ENCODE data around the gene REEP5. TPM values are rescaled to one million over a fixed set of nuclear protein-coding genes. Genes with fewer than 3 reads are reported as not detected.

REEP5 gene
- total and polyA plus RNA-seq, 2 donors from 2014 or later, result 132 to 157 TPM

DNA sequence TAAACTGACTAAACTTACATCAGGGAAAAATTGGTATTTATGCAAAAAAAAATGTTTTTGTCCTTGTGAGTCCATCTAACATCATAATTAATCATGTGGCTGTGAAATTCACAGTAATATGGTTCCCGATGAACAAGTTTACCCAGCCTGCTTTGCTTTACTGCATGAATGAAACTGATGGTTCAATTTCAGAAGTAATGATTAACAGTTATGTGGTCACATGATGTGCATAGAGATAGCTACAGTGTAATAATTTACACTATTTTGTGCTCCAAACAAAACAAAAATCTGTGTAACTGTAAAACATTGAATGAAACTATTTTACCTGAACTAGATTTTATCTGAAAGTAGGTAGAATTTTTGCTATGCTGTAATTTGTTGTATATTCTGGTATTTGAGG lies 77.5 kb downstream of the REEP5 start:
- intact Hi-C loops (cut with DNase I), result no loop called here
- no peaks in the 10 kb centered on the region for H3K9me3 ChIP-seq (ENCODE audit: control insufficient read depth in 2 of 3, insufficient read depth in 1 of 3, low read length in 3 of 3)
- DNase-seq, result no peak
- no peak overlapping the region for H3K4me3 ChIP-seq (ENCODE audit: low read length in 3 of 3)
- H3K4me1 ChIP-seq (ENCODE audit: control insufficient read depth in 2 of 3, insufficient read depth in 2 of 3, low read depth in 1 of 3, low read length in 3 of 3), result no peaks in the 10 kb centered on the region
- no peak overlapping the region for H3K27ac ChIP-seq (ENCODE audit: low read depth in 2 of 2, low read length in 2 of 2)
- no peak for FAIRE-seq
- H3K27me3 ChIP-seq (ENCODE audit: control insufficient read depth, insufficient read depth, low read length), result no peaks in the 10 kb centered on the region
- H3K36me3 ChIP-seq (ENCODE audit: control insufficient read depth in 2 of 3, insufficient read depth in 3 of 3, low read length in 3 of 3), result peaks cover 0 to 4% (median 0%) of the 10 kb centered on the region in 3 donors
- TF ChIP-seq, protein P1, sequence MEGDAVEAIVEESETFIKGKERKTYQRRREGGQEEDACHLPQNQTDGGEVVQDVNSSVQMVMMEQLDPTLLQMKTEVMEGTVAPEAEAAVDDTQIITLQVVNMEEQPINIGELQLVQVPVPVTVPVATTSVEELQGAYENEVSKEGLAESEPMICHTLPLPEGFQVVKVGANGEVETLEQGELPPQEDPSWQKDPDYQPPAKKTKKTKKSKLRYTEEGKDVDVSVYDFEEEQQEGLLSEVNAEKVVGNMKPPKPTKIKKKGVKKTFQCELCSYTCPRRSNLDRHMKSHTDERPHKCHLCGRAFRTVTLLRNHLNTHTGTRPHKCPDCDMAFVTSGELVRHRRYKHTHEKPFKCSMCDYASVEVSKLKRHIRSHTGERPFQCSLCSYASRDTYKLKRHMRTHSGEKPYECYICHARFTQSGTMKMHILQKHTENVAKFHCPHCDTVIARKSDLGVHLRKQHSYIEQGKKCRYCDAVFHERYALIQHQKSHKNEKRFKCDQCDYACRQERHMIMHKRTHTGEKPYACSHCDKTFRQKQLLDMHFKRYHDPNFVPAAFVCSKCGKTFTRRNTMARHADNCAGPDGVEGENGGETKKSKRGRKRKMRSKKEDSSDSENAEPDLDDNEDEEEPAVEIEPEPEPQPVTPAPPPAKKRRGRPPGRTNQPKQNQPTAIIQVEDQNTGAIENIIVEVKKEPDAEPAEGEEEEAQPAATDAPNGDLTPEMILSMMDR (IDR thresholded peaks at IDR 0.05; ENCODE audit: borderline replicate concordance, extremely low read depth, insufficient read depth), result no peak
- H3K9ac ChIP-seq (ENCODE audit: low read length in 3 of 3), result no peak overlapping the region

DNA sequence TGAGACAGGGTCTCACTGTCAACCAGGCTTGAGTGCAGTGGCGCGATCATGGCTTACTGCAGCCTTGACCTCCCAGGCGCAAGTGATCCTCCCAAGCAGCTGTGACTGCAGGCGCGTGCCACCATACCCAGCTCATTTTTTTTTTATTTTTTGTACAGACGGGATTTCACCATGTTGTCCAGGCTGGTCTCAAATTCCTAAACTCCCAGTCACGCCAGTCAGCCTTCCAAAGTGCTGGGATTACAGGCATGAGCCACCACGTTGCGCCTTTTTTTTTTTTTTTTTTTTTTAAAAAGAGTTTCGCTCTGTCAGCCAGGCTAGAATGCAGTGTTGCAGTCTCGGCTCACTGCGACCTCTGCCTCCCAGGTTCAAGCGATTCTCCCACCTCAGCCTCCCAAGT lies 88.1 kb downstream of the REEP5 start:
- TF ChIP-seq, protein P1 (IDR thresholded peaks at IDR 0.05; ENCODE audit: borderline replicate concordance, extremely low read depth, insufficient read depth), result no peak
- intact Hi-C loops (cut with DNase I), result no loop called here
- DNase-seq, result no peak
- Histone ChIP-seq H3K27me3 (ENCODE audit: control insufficient read depth, insufficient read depth, low read length) (no peaks in the 10 kb centered on the region), H3K4me3 (ENCODE audit: low read length in 3 of 3) (no peak overlapping the region), H3K36me3 (ENCODE audit: control insufficient read depth in 2 of 3, insufficient read depth in 3 of 3, low read length in 3 of 3) (peaks cover 5 to 27% (median 16%) of the 10 kb centered on the region in 3 donors), H3K9me3 (ENCODE audit: control insufficient read depth in 2 of 3, insufficient read depth in 1 of 3, low read length in 3 of 3) (no peaks in the 10 kb centered on the region), H3K9ac (ENCODE audit: low read length in 3 of 3) (no peak overlapping the region), H3K27ac (ENCODE audit: low read depth in 2 of 2, low read length in 2 of 2) (no peak overlapping the region), H3K4me1 (ENCODE audit: control insufficient read depth in 2 of 3, insufficient read depth in 2 of 3, low read depth in 1 of 3, low read length in 3 of 3) (no peaks in the 10 kb centered on the region)
- FAIRE-seq, result no peak

DNA sequence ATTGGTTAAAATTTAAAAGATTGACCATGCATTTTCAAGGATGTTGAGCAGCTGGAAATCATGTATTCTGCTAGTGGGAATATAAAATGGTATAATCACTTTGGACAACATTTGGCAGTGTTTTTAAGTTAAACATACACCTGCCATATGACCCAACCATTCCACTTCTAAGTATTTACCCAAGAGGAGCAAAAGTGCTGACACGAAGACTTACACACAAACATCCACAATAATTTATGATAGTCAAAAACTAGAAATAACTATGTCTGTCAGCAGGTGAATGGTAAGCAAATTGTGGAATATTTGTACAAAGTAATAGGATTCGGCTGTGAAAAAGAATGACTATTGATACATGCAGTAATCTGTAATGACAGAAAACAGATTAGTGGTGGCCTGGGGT lies 91.6 kb downstream of the REEP5 start:
- DNase-seq (no peak), FAIRE-seq (no peak)
- Histone ChIP-seq H3K27me3 (ENCODE audit: control insufficient read depth, insufficient read depth, low read length) (no peaks in the 10 kb centered on the region), H3K27ac (ENCODE audit: low read depth in 2 of 2, low read length in 2 of 2) (no peak overlapping the region), H3K4me1 (ENCODE audit: control insufficient read depth in 2 of 3, insufficient read depth in 2 of 3, low read depth in 1 of 3, low read length in 3 of 3) (no peaks in the 10 kb centered on the region), H3K4me3 (ENCODE audit: low read length in 3 of 3) (no peak overlapping the region), H3K9me3 (ENCODE audit: control insufficient read depth in 2 of 3, insufficient read depth in 1 of 3, low read length in 3 of 3) (no peaks in the 10 kb centered on the region), H3K9ac (ENCODE audit: low read length in 3 of 3) (no peak overlapping the region), H3K36me3 (ENCODE audit: control insufficient read depth in 2 of 3, insufficient read depth in 3 of 3, low read length in 3 of 3) (peaks cover 0 to 23% (median 4%) of the 10 kb centered on the region in 3 donors)
- TF ChIP-seq, protein P1 (IDR thresholded peaks at IDR 0.05; ENCODE audit: borderline replicate concordance, extremely low read depth, insufficient read depth), result no peak
- intact Hi-C loops (cut with DNase I), result no loop called here

Other genes starting within 250 kb of the REEP5 start
- 44.9 TPM for gene APC, start 184.3 kb downstream of the REEP5 start, total RNA-seq
- gene APC, start 184.3 kb downstream of the REEP5 start, polyA plus RNA-seq (ENCODE audit: insufficient read depth, low read depth, low replicate concordance), result 2.7 TPM
- 33.0 TPM for gene SRP19, start 60.9 kb downstream of the REEP5 start, total RNA-seq
- gene SRP19, start 60.9 kb downstream of the REEP5 start, polyA plus RNA-seq (ENCODE audit: insufficient read depth, low read depth, low replicate concordance), result 80.6 TPM
- 43.0 TPM for gene DCP2, start 54.6 kb upstream of the REEP5 start, total RNA-seq
- gene DCP2, start 54.6 kb upstream of the REEP5 start, polyA plus RNA-seq (ENCODE audit: insufficient read depth, low read depth, low replicate concordance), result 6.9 TPM